GM19099 (cell line): ENCODE data around the gene NPAS1.

Experiments used
- POLR2A ChIP-seq: IDR thresholded peaks from 3 replicates; pipeline ENCODE4 v1.6.1; 2011; ENCODE audit warnings: low read depth; ENCODE audit not compliant: insufficient read length; ENCODE audit errors: extremely low read depth

NPAS1 gene

GRCh38 chr19:47047272-47047762 is 27.7 kb downstream of the NPAS1 start:
- TF ChIP-seq POLR2A: no peak

GRCh38 chr19:47047763-47048405 is 28.2 kb downstream of the NPAS1 start:
- TF ChIP-seq POLR2A: peak; percentile 14

GRCh38 chr19:47049307-47049700 is 29.7 kb downstream of the NPAS1 start:
- no peak for TF ChIP-seq POLR2A

DNA sequence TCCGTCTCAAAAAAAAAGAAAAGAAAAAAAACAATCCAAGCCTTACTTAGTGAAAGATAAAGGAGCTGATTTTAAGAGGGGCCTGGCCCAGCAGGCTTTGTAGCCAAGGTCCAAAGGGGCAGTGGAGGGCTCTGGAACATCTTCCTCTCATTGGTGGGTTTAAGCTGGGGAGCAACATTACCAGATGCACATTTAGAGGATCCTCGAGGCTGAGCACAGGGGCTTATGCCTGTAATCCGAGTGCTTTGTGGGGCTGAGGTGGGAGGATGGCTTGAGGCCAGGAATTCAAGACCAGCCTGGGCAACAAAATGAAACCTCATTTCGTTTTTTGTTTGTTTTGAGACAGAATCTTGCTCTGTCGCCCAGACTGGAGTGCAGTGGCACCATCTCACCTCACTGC is 36.8 kb downstream of the NPAS1 start:
- TF ChIP-seq POLR2A: no peak

DNA sequence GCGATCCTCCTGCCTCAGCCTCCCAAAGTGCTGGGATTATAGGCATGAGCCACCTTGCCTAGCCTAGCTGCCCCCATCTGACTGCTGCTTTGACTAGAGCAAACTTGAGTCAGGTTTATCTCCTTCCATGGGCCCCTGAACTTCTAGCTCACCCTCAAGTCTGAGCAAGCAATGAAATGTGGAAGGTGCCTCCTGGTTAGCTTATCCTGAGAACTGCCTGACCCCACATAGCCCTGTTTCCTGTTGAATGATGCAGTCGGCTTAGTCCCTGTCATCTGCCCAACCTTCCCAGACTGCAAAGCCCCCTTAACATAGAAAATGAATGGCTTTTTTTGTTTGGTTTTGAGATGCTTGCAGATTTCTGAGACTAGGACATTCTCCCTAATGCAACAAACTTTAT is 37.7 kb downstream of the NPAS1 start:
- no peak for TF ChIP-seq POLR2A

- no peak for TF ChIP-seq POLR2A
These were observed 39.0 kb downstream of the NPAS1 start for GRCh38 chr19:47058621-47059022.

DNA sequence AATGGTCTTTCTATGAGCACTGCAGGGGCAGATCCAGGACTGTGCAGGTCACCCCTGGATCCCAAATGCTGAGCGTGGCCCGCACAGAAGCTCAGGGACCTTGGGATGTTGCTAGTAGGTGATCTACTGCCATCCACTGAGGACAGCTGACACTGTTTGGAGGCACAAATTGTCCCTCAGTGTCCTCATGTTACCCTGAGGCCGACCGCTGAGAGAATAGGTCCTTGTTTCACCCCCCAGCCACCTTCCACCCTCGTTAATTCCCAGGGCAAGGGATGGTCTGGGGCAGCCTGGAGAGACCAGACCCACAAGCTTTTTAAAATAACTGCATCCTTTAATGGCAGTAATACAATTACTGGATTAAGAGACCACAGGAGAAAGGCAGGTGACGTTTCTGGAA is 44.2 kb downstream of the NPAS1 start:
- no peak for TF ChIP-seq POLR2A

DNA sequence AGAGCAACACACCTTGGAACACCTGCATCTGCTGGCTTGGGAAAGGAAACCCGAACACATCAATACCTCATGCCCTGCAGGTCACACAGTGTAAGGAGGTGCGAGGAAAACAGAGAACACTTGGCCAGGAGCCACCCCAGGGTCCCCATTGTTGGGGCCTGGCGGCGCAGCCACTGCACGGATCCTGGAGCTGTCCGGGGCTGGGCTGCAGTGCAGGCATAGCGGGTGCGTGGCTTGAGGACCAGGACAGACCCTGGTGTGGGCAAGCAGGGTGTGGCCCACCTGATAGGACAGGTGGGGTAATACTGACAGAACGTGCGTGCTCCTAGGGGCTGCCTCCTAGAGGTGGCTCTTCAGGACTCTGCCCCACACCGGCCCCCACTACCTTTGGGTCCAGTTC is 45.6 kb downstream of the NPAS1 start:
- no peak for TF ChIP-seq POLR2A

DNA sequence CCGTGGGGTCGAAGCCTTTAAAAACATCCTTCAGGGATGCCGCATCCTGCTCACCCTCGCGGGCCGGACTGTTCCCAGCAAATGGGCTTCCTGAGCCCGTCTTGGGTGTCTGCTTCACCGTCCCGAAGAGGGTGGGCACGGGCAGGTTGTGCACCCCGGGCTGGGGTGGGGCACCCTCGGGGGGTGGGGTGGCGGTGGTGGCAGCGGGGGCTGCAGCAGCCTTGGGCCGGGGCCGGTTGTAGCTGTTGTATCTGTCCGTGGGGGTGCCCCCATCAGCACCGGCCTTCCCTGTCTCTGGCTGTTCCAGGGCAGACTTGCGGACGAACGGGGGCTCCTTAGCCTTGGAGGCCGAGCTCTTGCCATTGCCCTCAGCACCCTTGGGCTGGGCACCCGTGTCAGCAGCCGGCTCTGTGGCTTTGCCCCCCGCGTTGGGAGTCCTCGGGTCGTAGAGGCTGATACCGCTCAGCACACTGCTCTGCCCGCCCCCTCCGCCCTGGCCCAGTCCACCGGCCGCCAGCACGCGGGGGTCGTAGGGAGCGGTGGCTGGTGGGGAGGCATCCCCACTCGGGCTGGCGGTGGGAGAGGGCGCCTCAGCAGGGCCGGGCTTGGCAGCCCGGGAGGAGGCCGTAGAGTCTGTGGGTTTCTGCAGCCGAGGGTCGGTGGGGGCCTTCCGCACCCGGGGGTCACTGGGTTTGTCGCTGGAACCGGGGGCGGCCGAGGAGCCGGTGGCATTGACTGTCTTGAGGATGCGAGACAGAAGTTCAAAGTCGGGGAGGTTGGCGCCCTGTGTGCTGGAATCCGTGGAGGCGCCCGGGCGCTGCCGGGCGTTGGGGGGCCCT is 47.0 kb downstream of the NPAS1 start:
- TF ChIP-seq POLR2A: no peak

DNA sequence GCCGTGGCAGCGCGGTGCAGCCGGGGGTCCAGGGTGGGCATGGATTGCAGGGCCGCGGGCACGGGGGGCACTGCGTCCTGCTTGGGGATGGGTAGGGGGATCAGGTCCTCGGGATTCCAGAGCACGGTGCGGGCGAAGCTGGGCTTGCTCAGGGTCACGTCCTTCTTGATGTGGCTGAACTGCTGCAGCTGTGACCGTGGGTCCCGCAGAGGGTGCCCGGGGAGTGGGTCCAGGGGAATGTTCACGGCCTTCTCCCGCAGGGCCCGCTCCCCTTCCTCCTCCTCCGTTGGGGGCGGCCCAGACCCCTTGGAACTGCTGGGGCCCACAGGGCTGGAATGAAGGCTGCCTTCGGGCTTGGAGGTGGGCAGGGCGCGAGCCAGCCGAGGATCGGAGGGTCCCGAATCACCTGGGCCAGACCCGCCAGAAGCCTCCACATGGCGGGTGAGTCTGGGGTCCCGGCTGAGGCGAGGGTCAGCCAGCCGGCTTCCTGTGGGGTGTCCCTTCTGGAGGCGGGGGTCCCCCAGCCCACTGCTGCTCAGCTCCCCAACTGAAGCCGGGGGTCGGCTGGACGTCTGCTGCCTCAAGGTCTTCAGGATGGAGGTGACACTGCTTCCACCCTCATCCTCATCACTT is 47.7 kb downstream of the NPAS1 start:
- TF ChIP-seq POLR2A: no peak

DNA sequence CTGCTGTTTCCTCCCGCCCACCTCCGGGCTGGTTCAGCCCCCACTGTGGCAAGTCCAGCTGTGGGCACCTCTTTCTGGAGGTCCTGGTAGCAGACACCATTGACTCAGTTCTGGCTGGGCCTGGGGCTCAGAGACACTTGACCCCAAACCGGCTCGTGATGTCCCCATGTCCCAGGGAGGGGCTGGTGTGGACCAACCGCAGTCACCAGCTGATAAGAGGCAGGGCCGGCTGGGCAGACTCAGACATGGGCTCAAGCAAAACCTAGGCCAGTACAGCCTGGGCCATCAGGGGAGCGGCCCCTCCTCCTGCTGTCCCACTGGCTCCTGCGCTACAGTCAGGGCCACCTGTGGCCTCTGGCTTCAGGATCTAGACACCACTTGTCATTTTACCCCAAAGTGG is 48.6 kb downstream of the NPAS1 start:
- TF ChIP-seq POLR2A: no peak

GRCh38 chr19:47068876-47069406 is 49.3 kb downstream of the NPAS1 start:
- TF ChIP-seq POLR2A: no peak

GRCh38 chr19:47069795-47070194 is 50.2 kb downstream of the NPAS1 start:
- TF ChIP-seq POLR2A: no peak

DNA sequence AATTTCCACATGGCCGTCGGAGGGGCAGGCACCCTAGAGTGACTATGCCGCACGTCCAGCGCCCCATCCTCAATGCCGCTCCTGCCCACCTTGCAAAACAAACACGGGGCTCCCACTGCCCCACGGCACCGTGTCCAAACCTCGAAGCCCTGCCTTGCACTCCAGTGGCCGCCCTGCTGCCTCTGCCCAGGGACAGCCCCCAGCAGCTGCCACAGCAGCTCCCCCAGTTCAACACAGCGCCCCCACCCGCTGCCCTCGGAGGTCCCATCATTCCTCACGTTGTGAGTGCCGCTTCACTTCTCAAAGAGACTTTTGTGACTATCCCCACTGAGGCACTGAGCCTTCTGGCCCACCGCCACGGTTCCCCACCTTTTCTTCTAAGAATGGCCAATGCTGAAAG is 51.1 kb downstream of the NPAS1 start:
- TF ChIP-seq POLR2A: no peak

GRCh38 chr19:47071731-47072130 is 52.1 kb downstream of the NPAS1 start:
- TF ChIP-seq POLR2A: no peak
